ENCODE data around the gene HOMER2.

GRCh38 chr15:82911458-82911857 is 41.1 kb downstream of the HOMER2 start:
- TF ChIP-seq TAF1 (conservative IDR thresholded peaks at IDR 0.05) (no peak), GABPA (IDR thresholded peaks at IDR 0.05 in 1 of 2, conservative IDR thresholded peaks at IDR 0.05 in 1 of 2) (no peak), RAD21 (IDR thresholded peaks at IDR 0.05) (no peak), REST (IDR thresholded peaks at IDR 0.05) (no peak), EGR1 (IDR thresholded peaks at IDR 0.05; ENCODE audit: low read depth in 2 of 2) (no peak), ZBTB33 (IDR thresholded peaks at IDR 0.05) (no peak), NR2F2 (IDR thresholded peaks at IDR 0.05) (no peak)
- TF ChIP-seq, protein P1, sequence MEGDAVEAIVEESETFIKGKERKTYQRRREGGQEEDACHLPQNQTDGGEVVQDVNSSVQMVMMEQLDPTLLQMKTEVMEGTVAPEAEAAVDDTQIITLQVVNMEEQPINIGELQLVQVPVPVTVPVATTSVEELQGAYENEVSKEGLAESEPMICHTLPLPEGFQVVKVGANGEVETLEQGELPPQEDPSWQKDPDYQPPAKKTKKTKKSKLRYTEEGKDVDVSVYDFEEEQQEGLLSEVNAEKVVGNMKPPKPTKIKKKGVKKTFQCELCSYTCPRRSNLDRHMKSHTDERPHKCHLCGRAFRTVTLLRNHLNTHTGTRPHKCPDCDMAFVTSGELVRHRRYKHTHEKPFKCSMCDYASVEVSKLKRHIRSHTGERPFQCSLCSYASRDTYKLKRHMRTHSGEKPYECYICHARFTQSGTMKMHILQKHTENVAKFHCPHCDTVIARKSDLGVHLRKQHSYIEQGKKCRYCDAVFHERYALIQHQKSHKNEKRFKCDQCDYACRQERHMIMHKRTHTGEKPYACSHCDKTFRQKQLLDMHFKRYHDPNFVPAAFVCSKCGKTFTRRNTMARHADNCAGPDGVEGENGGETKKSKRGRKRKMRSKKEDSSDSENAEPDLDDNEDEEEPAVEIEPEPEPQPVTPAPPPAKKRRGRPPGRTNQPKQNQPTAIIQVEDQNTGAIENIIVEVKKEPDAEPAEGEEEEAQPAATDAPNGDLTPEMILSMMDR (IDR thresholded peaks at IDR 0.05; ENCODE audit: low read depth, low read length, missing input control): no peak
- TF ChIP-seq, protein P2, sequence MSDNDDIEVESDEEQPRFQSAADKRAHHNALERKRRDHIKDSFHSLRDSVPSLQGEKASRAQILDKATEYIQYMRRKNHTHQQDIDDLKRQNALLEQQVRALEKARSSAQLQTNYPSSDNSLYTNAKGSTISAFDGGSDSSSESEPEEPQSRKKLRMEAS (IDR thresholded peaks at IDR 0.05): no peak
- TF ChIP-seq, protein P3, sequence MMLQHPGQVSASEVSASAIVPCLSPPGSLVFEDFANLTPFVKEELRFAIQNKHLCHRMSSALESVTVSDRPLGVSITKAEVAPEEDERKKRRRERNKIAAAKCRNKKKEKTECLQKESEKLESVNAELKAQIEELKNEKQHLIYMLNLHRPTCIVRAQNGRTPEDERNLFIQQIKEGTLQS (IDR thresholded peaks at IDR 0.05): no peak
